ENCODE measurements around the gene PRDM16. TPM values are rescaled to one million over a fixed set of nuclear protein-coding genes. Genes with fewer than 3 reads are reported as not detected.

Gene PRDM16
- total RNA-seq, 4 donors from 2014 or later = 0.08 to 0.19 (median 0.12) TPM

DNA sequence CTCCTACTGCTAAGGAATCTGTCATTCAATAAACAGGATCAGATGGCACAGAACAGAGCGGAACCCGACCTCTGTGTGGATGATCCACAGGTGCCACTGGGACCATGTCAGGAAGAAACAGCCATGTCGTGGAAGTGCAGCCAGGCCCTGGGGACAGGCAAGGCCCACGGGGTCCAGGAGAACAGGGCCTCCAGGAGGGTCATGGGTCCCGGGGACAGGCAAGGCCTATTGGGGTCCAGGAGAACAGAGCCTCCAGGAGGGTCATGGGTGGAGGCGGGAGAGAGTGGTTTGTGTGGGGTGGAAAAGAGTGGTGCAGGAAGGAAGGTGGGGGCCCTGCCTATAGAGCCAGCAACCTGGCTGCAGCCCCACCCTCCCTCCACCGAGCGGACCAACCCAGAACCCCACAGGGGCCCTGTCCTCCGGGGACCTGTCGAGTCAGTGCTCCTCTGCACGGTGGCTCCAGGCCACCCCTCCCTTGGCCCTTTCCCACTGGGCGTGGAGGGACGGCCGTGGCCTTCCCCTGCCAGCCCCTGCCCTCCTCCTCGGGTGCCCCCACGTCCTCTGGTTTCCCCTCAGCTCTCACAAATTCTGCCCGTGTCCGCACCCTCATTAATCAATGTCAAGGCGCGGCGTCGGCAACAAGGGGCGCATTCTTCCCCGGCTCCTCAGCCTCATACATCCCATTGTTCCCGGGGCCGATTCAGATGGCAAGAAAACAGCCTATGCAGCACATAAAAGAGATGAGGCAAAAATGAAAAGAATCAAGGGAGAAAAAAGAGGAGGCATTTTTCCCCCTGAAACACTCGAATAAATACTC is 146.4 kb downstream of the PRDM16 start:
- TF ChIP-seq, protein P1, sequence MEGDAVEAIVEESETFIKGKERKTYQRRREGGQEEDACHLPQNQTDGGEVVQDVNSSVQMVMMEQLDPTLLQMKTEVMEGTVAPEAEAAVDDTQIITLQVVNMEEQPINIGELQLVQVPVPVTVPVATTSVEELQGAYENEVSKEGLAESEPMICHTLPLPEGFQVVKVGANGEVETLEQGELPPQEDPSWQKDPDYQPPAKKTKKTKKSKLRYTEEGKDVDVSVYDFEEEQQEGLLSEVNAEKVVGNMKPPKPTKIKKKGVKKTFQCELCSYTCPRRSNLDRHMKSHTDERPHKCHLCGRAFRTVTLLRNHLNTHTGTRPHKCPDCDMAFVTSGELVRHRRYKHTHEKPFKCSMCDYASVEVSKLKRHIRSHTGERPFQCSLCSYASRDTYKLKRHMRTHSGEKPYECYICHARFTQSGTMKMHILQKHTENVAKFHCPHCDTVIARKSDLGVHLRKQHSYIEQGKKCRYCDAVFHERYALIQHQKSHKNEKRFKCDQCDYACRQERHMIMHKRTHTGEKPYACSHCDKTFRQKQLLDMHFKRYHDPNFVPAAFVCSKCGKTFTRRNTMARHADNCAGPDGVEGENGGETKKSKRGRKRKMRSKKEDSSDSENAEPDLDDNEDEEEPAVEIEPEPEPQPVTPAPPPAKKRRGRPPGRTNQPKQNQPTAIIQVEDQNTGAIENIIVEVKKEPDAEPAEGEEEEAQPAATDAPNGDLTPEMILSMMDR (IDR thresholded peaks at IDR 0.05) = no peak
- no peak for TF ChIP-seq POLR2A (IDR thresholded peaks at IDR 0.05)
- intact Hi-C loops (cut with DNase I) = no loop called here
- H3K27ac ChIP-seq = no peak overlapping the region
- no peaks in the 10 kb centered on the region for H3K36me3 ChIP-seq
- H3K4me1 ChIP-seq = peaks cover 0 to 11% (median 0%) of the 10 kb centered on the region in 3 donors
- no peak for DNase-seq
- no peaks in the 10 kb centered on the region for H3K9me3 ChIP-seq
- no peak overlapping the region for H3K4me3 ChIP-seq
- 35 to 45% methylated on average over 14 to 21 of the region's 27 CpGs for WGBS, 2 donors
- peaks cover 0 to 72% (median 0%) of the 10 kb centered on the region in 4 donors for H3K27me3 ChIP-seq

DNA sequence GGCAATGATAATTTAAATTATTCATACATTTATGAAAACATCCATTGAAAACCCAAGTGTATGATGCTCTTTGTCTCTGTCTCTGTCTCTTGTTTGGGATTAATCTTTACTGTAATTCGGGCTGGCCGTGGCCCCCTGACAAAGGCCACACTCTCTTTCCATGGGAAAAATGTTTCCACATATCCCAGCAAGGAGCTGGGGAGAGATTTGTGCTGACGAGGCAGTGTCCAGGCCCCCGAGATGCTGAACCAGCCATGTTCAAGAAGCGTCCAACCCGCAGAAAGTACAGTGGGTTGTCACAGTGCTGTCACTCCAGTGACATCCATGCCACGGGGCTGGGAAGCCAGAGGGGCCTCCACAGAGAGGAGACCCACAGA is 147.0 kb downstream of the PRDM16 start:
- Histone ChIP-seq H3K27ac (no peak overlapping the region), H3K4me1 (peaks cover 0 to 11% (median 0%) of the 10 kb centered on the region in 3 donors), H3K36me3 (no peaks in the 10 kb centered on the region), H3K9me3 (no peaks in the 10 kb centered on the region), H3K27me3 (peaks cover 0 to 78% (median 0%) of the 10 kb centered on the region in 4 donors), H3K4me3 (no peak overlapping the region)
- 60 to 83% methylated on average over 2 to 3 of the region's 7 CpGs for WGBS, 2 donors
- DNase-seq = no peak
- intact Hi-C loops (cut with DNase I) = no loop called here
- TF ChIP-seq POLR2A (IDR thresholded peaks at IDR 0.05) = no peak
- TF ChIP-seq, protein P1 (IDR thresholded peaks at IDR 0.05) = no peak

GRCh38 chr1:3217181-3217641 is 148.2 kb downstream of the PRDM16 start:
- H3K4me3 ChIP-seq = no peak overlapping the region
- no peaks in the 10 kb centered on the region for H3K9me3 ChIP-seq
- no peak for DNase-seq
- WGBS, 2 donors = 71% methylated on average over 4 of the region's 15 CpGs; no CpG with 5 or more reads in 1 of the 2 donors
- no peak overlapping the region for H3K27ac ChIP-seq
- no peaks in the 10 kb centered on the region for H3K36me3 ChIP-seq
- H3K4me1 ChIP-seq = peaks cover 0 to 20% (median 0%) of the 10 kb centered on the region in 3 donors
- no peak for TF ChIP-seq POLR2A (IDR thresholded peaks at IDR 0.05)
- TF ChIP-seq, protein P1 (IDR thresholded peaks at IDR 0.05) = no peak
- H3K27me3 ChIP-seq = peaks cover 0 to 89% (median 0%) of the 10 kb centered on the region in 4 donors
- intact Hi-C loops (cut with DNase I) = no loop called here

- H3K4me3 ChIP-seq = no peak overlapping the region
- no peaks in the 10 kb centered on the region for H3K36me3 ChIP-seq
- no peak overlapping the region for H3K27ac ChIP-seq
- no peaks in the 10 kb centered on the region for H3K9me3 ChIP-seq
- H3K27me3 ChIP-seq = peaks cover 0 to 90% (median 0%) of the 10 kb centered on the region in 4 donors
- DNase-seq = no peak
- H3K4me1 ChIP-seq = peaks cover 0 to 23% (median 0%) of the 10 kb centered on the region in 3 donors
- intact Hi-C loops (cut with DNase I) = no loop called here
- no peak for TF ChIP-seq POLR2A (IDR thresholded peaks at IDR 0.05)
- TF ChIP-seq, protein P1 (IDR thresholded peaks at IDR 0.05) = no peak
- WGBS, 2 donors = 54 to 72% methylated on average over 19 to 20 of the region's 23 CpGs
Observed at GRCh38 chr1:3217979-3218679, 149.1 kb downstream of the PRDM16 start.
